GM21717 (cell line): Measurements from ENCODE around the gene SYNC.
"Not testable (repeated sequence)": the region's sequence is repeated elsewhere in the genome, so short reads cannot be mapped to it uniquely, and the experiment has no call there.

Experiments
- ATAC-seq: cut with Tn5 transposase; IDR thresholded peaks from one replicate; pipeline ENCODE4 v1.9.1; 2021; ENCODE audit warnings: mild to moderate bottlenecking, moderate library complexity; ENCODE audit not compliant: unreplicated experiment

SYNC gene

DNA sequence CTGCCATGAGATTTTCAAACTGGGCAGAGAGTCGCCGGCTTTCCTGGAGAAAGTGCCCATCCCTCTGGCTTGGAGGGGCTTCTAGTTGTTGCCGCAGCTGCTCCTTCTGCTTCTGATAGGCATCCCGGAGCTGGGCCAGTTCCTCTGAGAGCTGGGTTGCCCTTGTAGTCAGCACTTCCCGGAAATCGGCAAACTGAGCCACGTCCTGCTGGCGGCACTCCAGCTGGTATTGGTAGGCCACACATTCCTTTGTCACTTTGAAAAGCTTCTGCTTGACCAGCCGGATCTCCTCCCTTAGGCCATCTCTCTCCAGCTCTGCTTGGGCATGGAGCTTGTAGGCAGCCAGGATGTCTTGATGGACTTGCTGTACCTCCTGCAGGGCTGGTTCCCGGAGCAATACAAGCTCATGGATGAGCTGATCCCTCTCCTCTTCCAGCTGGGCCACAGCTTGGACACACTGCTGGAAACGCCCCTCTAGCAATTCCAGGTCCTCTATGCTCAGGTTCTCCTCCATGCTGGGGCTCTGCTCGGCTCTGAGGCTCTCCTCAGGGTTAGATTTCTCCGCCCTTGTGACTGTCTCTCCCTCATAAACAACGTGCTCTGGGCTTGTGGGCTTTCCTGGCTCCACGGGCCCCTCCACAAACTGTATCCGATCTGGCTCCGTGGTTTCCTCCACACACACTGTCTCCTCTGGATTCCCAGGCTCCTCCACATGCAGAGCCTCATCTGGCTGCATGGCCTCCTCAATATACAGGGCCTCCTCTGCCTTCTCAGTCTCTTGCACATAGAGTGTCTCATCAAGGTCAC lies 7.3 kb downstream of the SYNC start:
- ATAC-seq, result no peak

DNA sequence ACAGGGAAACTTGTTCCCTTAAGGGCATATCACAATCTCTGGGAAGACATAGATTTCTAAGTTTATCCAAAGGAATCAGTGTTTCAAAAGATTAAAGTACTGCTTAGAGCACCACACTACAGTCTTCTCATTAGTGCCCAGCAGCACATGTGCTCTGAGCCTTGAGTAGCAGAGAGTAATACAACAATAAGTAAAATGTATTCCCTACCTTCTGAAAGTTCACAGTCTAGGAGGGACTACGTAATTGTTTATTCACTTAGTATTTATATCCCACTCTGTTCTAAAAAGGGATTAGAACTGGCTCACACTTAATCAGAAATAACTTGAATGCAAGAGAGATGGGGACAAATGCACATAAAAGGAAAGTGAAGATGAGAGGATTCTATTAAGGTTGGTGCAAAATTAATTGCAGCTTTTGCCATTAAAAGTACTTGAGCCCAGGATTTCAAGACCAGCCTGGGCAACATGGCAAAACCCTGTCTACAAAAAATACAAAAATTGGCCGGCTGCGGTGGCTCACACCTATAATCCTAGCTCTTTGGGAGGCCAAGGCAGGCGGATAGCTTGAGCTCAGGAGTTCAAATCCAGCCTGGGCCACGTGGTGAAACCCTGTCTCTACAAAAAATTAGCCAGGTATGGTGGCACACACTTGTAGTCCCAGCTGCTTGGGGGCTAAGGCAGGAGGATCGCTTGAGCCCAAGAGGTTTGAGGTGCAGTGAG lies 9.0 kb downstream of the SYNC start:
- no peak for ATAC-seq

DNA sequence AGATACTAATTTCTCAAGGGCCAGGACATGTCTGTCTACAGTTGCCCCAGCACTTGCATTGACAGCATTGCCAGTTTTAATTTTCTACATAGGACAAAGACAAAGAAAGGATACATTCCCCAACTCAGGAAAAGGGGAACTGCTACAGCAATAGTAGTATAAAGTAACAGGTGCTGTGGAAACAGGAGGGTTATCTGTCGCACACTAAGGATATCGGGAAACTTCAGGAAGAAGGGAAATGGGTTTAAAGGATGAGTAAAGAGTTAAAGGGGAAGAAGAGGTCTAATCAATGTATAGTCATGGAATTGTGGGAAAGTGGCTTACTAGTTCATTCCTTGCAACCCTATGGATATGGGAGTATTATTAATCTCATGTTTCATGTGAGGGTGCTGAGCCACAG lies 16.2 kb downstream of the SYNC start:
- ATAC-seq, result no peak

DNA sequence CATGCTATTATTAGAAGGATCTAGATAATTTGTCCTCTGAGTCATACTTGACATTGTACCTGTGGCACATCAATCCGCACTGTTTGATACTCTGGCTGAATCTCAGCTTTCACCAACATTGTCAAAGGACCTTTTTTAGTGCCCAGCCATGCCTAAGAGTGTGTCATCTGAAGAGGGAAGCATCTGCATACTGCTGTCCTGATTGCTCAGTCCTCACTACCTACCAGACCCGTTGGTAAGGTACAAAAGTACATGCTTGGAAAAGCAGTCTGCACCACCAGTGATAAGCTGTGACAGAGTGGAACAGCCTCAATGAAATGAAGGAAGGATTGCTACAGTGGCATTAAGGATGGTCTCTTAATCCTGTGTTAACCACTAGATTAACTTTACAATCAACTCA lies 17.1 kb downstream of the SYNC start:
- no peak for ATAC-seq

DNA sequence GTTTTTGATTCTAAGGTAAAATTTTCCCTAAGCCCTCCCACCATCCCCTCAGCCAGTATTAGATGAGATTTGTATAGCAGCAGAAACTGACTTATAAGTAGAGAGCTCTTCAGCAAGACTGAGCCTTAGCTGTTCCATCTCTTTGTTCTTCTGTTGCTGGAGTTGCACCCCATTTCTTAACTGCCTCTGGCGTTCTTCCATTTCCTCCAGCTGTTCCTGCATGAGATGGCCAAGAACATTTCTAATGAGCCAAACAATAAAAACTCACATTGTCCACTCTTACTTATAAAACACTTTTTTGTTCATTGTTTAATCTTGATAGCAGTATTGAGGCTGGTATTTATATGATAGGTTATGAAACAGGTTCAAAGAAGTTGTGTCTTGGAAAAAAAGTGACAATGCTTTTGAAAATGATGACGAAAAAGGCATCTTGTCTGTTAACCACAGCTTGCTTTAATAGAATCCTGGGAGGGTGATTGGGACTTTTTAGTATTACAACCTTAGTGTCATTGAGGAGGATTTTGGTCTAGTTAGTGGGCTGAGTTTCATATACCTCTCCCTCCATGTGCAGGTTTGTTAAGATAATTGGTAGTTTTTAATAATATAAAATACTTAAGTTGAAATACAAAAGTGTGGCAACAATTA lies 18.3 kb downstream of the SYNC start:
- no peak for ATAC-seq

DNA sequence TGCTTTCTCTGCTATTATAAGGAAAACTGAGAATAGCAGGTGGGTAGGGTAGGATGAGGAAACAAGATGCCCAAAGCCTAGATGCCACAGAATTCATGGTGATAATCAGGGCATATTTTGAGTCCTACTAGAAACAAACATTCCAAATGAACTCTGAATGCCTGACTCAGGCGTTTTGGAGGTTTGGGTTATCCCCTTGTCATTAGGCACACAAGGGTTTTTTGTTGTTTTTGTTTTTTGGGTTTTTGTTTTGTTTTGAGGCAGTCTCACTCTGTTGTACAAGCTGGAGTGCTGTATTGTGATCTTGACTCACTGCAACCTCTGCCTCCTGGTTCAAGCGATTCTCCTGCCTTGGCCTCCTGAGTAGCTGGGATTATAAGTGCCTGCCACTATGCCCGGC lies 19.2 kb downstream of the SYNC start:
- ATAC-seq, result no peak

DNA sequence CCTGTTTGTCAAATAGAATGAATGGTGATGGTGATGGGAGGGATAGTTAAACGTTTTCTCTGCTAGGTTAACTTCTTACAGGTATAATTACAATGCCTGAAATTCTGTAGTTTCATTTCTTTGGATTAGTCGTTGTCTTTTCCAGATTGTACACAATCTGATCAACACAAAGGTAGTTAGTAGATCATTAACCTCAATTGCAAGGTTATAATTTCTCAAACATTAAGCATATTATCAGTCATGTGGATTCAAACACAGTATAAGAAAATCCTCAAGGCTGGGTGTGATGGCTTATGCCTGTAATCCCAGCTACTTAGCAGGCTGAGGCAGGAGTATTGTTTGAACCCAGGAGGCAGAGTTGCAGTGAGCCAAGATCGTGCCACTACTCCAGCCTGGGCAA lies 20.6 kb downstream of the SYNC start:
- ATAC-seq, result no peak

DNA sequence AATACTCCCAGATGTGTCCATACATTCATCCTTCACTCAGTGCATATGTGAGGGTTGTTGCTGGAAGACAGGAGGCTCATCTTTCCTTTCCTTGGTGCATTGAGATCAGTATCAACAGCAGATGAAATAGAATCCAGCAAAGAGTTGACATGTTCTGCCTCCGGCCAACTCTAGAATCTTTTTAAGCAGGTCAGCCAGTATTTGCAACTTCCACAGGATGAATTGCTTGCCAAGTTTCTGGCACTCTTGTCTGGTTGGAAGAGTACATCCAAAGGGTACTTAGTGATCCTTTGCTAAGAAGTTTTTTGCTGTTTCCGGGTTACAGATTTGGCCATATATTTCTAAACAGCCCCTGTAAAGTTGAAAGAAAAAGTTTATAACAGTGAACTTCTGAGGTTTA lies 21.1 kb downstream of the SYNC start:
- ATAC-seq, result no peak

DNA sequence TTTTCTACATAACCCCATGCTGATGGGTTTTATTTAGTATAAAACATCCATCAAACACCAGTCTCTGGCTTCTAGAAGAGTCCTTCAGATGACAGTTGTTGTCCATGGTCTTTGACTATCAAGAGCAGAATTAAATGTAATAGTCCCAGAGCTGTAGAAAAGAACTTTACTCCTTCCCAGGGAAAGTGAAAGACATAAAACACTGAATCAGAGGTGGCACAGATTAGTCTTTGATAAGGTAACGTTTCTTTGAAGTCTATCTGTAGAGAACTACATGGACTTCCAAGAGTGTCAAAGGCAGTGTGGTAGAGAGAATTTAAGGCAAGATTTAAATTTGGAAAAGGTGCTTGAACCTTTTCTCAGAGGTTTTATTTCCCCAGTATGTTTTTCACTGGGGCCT lies 21.9 kb downstream of the SYNC start:
- no peak for ATAC-seq

DNA sequence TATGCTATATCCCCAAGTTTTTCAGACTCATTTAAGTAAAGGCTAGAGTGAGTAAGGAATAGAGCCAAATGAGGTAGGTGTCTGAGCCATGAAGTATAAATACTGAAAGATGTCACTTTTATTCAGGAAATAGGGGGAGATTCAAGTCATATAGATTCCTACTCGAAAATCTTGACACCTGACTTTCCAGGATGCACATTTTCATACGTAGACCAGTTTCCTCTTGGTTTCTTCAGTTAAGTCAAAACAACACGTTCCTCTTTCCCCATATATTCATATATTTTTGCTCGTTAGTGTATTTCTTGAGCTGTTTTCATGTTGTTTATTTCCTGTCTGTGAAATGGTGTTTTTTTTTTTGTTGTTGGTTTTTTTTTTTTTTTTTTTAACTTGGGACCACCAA lies 22.6 kb downstream of the SYNC start:
- not testable (repeated sequence) for ATAC-seq

DNA sequence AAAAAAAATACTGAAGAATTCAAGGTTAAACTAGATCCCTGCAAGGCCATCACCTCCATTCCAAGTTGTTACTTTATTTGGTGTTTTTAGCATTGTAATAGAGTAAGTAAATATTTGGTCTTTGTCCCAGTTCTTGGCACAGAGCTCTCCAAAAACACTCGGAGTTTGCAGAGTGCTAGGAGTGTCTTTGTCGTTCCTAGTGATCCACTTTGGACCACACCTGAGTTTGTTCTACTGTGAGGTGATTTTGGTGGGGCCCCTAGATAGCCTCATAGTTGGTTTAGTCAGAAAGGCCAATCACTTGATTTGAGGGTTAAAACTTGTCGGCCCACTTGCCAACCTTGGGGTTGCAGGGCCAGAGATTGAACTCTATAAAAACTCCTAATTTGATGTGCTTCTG lies 25.6 kb downstream of the SYNC start:
- ATAC-seq, result no peak

DNA sequence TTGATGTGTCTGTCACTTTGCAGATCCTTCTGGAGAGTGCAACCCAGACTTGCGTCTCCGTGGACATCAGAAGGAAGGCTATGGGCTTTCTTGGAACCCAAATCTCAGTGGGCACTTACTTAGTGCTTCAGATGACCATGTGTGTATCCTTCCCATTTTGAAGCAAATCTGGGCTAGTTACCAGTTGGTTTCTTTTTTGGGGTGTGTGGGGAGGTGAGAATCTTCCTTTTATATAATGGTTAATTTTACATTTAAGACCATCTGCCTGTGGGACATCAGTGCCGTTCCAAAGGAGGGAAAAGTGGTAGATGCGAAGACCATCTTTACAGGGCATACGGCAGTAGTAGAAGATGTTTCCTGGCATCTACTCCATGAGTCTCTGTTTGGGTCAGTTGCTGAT lies 33.9 kb downstream of the SYNC start:
- not testable (repeated sequence) for ATAC-seq

DNA sequence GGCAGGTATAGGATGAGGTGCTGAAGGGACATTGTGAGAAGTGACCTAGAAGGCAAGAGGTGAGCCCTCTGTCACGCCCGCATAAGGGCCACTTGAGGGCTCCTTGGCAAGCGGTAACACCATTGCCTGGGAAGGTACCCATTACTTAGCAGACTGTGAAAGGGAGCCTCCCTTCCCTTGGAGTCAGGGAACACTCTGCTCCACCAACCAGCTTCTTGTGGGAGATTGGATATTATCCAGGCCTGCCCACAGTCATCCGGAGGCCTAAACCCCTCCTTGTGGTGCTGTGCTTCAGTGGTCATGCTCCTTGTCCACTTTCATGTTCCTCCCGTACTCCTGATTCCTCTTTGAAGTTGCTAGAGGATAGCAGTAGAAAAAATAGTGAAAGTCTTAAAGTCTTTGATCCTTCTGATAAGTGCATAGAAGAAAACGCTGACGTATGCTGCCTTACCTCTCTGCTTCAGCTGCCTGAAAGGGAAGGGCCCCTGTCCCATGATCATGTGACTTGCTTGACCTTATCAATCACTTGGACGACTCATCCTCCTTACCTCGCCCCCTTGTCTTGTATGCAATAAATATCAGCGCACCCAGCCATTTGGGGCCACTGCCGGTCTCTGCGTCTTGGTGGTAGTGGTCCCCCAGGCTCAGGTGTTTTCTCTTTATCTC lies 35.5 kb downstream of the SYNC start:
- ATAC-seq, result no peak

DNA sequence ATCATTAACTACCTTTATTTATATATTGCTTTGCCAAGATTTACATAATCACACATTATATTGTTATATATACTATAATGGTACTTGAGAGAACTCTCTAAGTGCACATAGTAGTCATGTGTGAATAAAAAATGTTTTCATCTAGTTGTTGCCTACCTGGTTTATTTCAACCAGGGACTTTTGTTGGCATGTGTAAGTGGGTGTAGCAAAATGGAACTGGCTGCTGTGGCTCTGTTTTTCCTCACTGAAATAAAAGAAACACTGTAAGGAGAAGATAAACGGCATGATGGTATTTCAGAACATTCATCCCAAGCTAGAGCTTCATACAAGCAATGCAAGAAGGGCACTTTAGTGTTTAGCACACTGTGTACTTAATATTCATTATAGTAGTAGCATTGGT lies 36.7 kb downstream of the SYNC start:
- no peak for ATAC-seq

DNA sequence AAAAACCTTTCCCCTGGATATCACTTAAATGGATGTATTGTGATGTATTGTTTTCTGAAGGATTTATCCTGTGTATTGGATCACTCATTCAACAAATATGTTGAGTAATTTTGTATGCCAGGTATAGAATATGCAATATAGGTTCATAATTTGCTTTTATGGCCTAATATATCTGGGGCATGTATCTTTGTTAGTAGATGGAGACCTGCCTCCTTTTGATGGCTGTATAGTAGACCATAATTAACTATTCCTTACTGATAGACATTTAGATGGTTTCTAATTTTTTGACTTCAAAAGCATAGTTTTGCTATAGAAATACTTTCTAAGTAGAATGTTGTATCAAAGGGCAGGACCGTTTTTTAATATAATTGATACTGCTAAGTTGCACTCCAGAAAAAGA lies 43.0 kb downstream of the SYNC start:
- ATAC-seq, result no peak

DNA sequence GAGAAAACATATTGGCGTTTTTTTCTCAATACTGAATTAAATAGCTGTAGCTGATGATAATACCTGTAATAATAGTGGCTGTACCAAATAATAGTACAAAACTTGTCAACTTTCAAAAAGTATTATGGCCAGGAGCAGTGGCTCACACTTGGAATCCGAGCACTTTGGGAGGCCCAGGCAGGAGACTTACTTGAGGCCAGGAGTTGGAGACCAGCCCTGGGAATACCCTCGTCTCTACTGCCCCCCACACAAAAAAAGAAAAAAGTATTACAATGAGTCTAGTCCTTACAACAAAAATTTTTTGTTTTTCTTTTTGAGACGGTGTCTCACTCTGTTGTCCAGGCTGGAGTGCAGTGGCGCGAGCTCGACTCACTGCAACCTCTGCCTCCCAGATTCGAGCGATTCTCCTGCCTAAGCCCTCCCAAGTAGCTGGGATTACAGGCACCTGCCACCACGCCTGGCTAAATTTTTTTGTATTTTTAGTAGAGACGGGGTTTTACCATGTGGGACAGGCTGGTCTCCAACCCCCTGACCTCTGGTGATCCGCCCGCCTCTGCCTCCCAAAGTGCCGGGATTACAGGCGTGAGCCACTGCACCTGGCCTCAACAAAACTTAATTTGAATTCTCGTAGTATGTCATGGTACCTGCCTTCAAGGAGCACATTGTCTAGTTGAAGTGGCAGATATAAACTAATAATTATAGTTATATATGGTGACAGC lies 50.2 kb downstream of the SYNC start:
- ATAC-seq, result no peak

DNA sequence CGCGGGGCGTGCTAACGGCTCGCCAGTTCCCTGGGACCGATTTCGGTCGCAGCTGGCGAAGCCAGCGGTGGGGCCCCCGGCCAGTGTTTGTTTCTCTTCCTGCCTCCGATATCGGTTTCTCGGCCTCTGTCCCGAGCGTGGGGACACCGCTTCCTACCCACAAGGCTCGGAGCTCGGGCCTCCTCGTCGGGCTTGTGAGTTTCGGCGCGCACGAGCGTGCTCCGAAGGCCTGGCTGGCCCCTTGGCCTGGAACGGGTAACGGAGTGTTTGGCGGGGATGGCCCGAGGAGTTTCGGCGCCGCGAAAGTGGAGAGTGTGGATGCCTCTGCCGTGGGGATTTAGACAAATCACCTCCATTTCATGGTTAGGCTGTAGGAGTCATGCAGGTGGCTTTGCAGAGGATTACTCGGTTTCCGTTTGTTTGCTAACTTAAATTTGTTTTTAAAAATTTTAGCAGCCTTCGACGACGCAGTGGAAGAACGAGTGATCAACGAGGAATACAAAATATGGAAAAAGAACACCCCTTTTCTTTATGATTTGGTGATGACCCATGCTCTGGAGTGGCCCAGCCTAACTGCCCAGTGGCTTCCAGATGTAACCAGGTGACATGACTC lies 51.0 kb downstream of the SYNC start:
- ATAC-seq, result peak; percentile 48

DNA sequence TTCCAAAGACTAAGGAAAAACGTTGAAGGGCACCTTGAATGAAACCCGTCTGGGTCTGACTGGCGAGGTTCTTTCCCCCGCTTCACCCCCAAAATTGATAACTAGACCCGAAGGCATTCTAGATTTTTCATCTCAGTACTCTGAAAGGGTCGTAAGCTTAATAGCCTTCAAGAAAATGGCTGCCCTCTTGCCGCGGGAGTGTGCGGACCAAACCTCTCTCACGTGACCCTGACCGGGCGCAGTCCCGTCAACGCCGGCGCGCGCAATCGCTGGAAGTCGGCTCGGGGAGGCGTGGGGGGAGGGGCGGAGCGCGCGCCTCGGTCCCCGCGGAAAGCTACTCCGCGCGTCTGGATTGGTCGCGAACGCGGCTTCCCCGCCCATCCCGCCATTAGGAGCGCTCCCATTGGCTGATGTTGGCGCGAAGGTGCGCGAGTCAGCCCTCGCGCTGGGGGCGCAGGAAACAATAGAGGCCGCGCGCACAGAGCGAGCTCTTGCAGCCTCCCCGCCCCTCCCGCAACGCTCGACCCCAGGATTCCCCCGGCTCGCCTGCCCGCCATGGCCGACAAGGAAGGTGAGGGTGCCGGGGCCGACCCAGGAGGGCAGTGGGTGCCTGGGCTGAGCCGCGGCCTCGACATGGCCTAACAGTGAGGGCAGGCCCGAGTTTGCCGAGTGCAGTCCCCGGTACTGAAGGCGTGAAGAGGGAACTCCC lies 51.7 kb downstream of the SYNC start, which contains the start of gene RBBP4:
TSS of gene RBBP4 (plus strand) at position 457 of the 709 bp plus-strand sequence. CDS start at position 556, 99 bp downstream.
- peak; percentile 75 for ATAC-seq

DNA sequence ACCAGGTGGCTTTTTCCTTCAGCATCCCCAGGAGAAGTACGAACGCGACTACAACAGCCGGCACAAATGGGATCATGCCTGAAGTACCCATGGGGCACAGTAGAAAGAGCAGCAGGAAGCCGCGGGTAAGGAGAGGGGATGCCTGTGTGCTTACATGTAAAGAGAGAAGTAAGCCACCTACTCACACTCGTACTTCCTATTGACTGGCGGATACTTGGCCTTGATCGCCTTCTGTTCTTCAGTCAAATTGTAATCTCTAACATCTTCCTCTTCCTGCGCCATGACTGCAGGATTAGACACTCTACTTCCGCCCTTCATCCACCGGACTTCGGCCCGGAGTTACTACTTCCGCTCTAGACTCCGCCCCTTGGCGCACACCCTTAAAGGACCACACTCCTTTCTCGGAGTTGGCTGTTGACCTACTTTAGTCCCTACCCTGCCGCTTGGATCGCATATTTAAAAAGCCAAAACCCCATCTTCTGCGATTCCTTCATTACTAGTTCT lies 52.3 kb downstream of the SYNC start, which contains the start of gene ZBTB8OS:
TSS of gene ZBTB8OS (minus strand) at position 303 of the 504 bp plus-strand sequence. CDS start at position 282, 21 bp downstream.
- peak; percentile 62 for ATAC-seq
